SW 1271 (cell line): ENCODE results near the gene TM4SF20.
A peak's percentile ranks its signal among the peaks of the same experiment; 100 is the strongest.

ENCODE experiments used
- DNase-seq, 2 experiments: peaks; one replicate each; lab custom pipeline; 2025; lab: John Stamatoyannopoulos, UW

The TM4SF20 gene

GRCh38 chr2:227379095-227379494 is at the start of gene TM4SF20:
Gene TM4SF20, minus strand, starts transcription at chr2:227379306. Its CDS starts 38 bp downstream, at chr2:227379268.
- no peak for DNase-seq

GRCh38 chr2:227428731-227429285 is 49.7 kb upstream of the TM4SF20 start:
- DNase-seq = no peak

DNA sequence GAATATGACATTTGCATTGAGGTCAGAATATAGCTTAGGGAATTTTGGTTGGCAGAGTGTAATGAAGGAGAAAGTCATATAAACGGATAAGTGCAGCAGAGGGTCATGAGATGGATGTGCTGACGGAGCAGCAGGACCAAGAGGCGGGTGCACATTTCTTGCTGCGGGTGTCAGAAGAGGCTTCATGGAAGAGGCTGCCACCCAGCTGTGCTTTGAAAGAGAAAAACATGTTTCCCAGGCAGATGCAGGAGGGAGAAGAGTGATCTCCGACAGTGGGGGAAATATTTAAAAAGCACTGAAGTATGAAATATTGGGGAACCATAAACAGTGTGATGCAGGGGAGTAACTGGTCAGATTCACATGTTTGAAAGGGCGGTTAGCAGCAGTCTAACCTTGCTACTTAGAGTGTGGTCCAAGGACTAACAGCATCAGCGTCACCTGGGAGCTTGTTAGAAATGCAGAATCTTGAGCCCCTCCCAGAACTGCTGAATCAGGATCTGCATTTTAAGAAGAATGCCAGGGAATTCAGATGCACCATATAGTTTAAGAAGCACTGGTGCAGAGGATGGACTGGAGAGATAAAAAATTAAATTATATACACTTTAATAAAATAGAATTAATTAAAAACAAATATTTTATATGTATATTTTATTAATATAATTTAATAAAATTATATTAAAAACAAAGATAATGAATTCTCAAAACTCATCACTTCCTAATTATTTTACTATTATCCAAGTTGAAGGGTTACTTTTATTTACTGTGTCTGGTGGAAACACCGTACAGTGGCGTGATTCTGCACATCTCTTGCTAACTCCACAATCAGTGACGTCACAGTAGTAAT is 44.8 kb upstream of the TM4SF20 start:
- DNase-seq = no peak

DNA sequence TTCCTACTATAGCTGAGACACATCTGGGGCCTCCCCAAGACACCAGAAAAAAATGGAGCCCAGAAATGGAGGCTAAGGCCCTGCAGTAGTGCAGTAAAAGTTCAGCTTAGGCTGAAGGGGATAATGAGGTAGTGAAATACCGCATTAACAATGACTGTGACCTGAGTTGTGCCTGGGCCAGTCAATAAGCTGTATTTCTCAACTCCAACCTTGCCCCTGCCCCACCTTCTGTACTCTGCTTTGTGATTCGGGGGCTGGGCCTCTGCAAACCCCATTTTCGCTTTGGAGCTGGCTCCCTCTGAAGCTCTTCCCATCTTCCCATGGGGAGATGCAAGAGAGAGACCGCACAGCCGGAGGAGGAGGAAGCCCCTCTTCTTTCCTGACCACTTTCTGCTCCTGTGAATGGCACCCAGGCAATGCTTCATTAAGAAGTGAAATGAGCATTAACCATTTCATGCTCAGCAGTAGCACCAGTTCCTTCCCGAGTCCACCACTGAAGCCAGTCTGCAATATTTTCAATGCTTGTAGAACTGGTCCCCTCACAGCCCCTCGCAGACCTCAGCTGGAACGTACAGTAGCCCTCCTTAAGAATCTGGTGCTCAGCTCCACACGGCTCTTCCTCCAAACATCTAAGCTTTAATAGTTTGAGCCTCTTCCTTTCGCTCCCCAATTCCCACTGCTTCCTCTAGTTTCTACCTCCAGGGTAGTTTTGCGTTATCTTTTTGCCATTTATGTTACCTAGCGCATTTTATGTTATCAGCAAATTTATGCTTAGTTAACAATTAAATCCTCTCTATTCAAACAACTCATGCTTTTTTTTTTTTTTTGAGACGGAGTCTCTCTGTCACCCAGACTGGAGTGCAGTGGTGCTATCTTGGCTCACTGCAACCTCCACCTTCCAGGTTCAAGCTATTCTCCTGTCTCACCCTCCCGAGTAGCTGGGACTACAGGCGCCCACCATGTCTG is 41.3 kb upstream of the TM4SF20 start:
- DNase-seq = no peak

- no peak for DNase-seq
Measured at GRCh38 chr2:227416701-227417100, 37.6 kb upstream of the TM4SF20 start.

GRCh38 chr2:227415538-227416424 is 36.7 kb upstream of the TM4SF20 start:
- DNase-seq = peak in 1 of 2 experiments; percentile 58

- DNase-seq = no peak
Measured at GRCh38 chr2:227414846-227415245, 35.7 kb upstream of the TM4SF20 start.

DNA sequence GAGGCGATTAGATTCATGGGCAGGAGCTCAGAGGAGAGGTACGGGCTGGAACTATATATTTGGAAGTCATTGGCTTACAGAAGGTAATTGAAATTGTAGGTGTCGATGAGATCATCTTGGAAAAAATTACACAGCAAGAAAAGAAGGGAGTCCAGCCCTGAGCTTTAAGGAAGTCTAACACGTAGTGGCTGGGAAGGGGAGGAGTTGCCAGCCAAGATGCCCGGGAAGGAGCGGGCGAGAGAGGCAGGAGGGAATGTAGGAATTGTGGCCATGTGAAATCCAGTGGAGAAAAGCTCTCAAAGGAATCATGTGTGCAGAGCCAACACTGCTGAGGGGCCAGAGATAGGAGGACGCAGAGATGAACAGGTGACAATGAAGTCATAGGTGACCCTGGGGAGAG is 34.3 kb upstream of the TM4SF20 start:
- no peak for DNase-seq

- DNase-seq = no peak
Measured at GRCh38 chr2:227412877-227413276, 33.8 kb upstream of the TM4SF20 start.

DNA sequence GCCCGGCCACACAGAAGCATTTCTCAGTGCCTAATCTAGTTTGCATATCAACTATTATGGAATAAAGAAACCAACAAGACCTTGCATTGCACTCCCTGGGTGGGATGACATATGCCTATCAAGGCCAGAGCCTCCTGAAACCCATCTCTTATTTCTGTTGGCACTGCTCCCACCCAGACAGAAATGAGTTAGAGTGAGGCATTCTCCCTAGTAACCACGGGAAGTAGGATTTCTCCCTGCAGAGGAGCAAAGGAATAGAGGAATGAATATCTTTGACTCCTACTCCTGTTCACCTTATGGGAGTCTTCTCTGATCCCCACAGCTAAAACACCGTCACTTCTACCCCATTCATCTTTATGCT is 32.9 kb upstream of the TM4SF20 start:
- no peak for DNase-seq

DNA sequence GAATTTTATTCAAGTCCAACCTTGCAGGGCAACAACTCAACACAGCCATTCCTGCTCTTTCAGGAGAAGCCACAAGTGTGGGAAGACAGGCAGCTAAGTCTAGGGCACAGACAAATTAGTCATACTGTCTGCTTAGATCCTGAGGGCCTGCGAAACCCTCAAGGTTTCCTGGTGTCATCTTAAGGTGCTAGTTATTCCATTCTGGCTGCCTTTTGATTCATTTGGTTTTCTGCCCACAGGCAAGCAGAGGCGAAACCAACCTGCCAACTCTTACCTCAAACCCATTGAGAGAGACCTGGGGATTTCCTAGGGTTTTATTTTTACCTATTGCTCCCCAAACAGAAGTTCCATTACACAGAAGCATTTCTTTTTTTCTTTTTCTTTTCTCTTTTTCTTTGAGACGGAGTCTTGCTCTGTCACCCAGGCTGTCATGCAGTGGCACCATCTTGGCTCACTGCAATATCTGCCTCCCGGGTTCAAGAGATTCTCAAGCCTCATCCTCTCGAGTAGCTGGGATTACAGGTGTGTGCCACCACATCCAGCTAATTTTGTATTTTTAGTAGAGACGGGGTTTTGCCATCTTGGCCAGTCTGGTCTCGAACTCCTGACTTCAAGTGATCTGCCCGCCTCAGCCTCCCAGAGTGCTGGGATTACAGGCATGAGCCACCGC is 32.3 kb upstream of the TM4SF20 start:
- DNase-seq = no peak

- no peak for DNase-seq
Measured at GRCh38 chr2:227410191-227410590, 31.1 kb upstream of the TM4SF20 start.

- no peak for DNase-seq
Measured at GRCh38 chr2:227407591-227408151, 28.6 kb upstream of the TM4SF20 start.

GRCh38 chr2:227406177-227407031 is 27.3 kb upstream of the TM4SF20 start:
- peak; percentile 85 to 95 for DNase-seq

DNA sequence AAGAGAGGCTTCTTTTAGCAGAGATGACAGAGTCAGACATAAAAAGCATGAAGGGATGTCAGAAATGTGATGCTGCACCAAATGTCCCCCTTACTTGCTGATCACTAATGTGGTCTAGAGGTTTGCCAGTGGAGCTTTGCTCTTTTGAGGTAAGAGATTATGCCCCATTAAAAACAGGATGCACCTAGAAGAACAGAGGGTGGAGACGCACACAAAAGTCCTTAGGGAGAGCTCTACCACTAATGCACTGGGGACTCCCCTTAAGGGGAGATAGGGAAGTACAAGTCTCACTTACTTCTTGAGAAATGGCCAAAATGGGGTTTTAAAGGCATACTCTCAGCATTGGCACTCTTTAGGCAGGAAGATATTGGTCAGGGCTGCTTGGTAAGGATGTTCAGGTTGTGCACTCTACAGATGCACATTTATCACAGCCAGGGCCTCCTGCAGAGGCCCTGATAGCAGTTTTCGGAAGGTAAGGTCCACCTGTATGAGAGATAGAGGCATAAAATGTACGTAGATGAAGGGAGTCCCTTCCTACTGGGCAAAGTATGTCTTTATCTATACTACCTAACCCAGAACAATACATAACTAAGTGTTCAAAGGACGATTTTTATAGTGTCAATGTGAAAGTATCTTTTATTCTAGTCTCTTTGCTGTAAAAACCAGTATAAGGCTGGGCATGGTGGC is 25.6 kb upstream of the TM4SF20 start:
- DNase-seq = no peak

- no peak for DNase-seq
Measured at GRCh38 chr2:227402959-227403358, 23.9 kb upstream of the TM4SF20 start.

DNA sequence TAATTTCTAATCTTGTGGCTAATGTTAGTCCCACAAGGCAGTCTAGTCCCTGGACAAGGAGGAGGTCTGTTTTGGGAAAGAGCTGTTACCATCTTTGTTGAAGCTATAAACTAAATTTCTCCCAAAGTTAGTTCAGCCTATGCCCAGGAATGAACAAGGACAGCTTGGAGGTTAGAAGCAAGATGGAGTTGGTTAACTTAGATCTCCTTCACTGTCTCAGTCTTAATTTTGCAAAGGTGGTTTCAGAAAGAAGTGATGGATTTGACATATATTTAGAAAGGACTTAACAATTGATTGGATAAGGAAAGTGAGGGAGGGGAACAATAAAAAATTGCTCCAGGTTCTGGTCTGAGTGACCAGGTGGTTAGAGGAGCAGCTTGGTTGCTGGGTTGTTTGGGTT is 23.2 kb upstream of the TM4SF20 start:
- no peak for DNase-seq

DNA sequence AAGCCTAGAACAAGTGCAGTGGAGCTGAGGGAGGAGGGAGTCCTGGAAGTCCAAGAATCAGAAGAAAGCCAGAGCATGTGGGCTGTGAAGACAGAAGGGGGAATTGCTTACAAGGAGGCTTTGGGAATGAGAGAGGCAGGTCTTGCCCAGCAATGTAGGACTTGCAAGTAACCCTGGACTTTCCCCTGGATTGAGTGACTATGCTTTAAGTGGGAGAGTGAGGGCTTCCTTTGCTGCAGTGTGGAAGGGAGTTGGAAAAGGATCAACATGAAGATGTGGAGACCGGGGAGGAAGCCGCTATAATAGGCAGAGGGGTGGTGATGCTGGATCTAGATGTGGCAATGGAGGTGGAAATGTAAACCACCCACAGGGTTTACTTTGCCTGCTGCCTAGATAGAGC is 22.4 kb upstream of the TM4SF20 start:
- DNase-seq = no peak
